22Rv1 (cell line): ENCODE data around the gene AKAP8L.
A peak's percentile ranks its signal among the peaks of the same experiment; 100 is the strongest.
"Not testable (repeated sequence)": the region's sequence is repeated elsewhere in the genome, so short reads cannot be mapped to it uniquely, and the experiment has no call there.

Experiments
- H3K27ac ChIP-seq: fragments of 450-650 bp; 2 replicates; pipeline ENCODE4 v1.5.1; 2017
- CTCF ChIP-seq: fragments of 450-650 bp; IDR thresholded peaks from 2 replicates; pipeline ENCODE4 v1.5.1; 2017; ENCODE audit warnings: mild to moderate bottlenecking
- ZFX ChIP-seq: fragments of 450-650 bp; IDR thresholded peaks from 2 replicates; pipeline ENCODE4 v1.6.1; 2017; ENCODE audit warnings: antibody characterized with exemption, borderline replicate concordance

Gene AKAP8L

GRCh38 chr19:15418231-15418578, 583 bp downstream of the AKAP8L start:
- H3K27ac ChIP-seq: peak overlapping the region; percentile 74
- no peak for TF ChIP-seq ZFX
- TF ChIP-seq CTCF: no peak

- peak overlapping the region; percentile 74 for H3K27ac ChIP-seq
- no peak for TF ChIP-seq CTCF
- TF ChIP-seq ZFX: no peak
Measured at GRCh38 chr19:15417699-15418098, 1.1 kb downstream of the AKAP8L start.

GRCh38 chr19:15412832-15413231, 6.0 kb downstream of the AKAP8L start:
- TF ChIP-seq ZFX: no peak
- no peak for TF ChIP-seq CTCF
- peak overlapping the region; percentile 17 for H3K27ac ChIP-seq

GRCh38 chr19:15411351-15411750, 7.4 kb downstream of the AKAP8L start:
- not testable (repeated sequence) for H3K27ac ChIP-seq

- H3K27ac ChIP-seq: no peak overlapping the region
- TF ChIP-seq CTCF (no peak), ZFX (no peak)
Measured at GRCh38 chr19:15404780-15405211, 14.0 kb downstream of the AKAP8L start.

- no peak overlapping the region for H3K27ac ChIP-seq
- no peak for TF ChIP-seq CTCF
- no peak for TF ChIP-seq ZFX
Measured at GRCh38 chr19:15404097-15404779, 14.6 kb downstream of the AKAP8L start.

GRCh38 chr19:15403151-15403531, 15.6 kb downstream of the AKAP8L start:
- no peak overlapping the region for H3K27ac ChIP-seq
- TF ChIP-seq ZFX (no peak), CTCF (no peak)
